OCI-LY1 (cell line): ENCODE measurements around the gene CDH13.

Experiments
- H2AFZ ChIP-seq: fragments of 200-600 bp; sonication (generic), shearing (Covaris generic); 2 replicates; pipeline ENCODE4 v1.6.0; 2014; ENCODE audit warnings: antibody characterized with exemption, mild to moderate bottlenecking, low read length
- H3F3A ChIP-seq: fragments of 200-600 bp; sonication (generic), shearing (Covaris generic); 2 replicates; pipeline ENCODE4 v1.6.0; 2014; ENCODE audit warnings: mild to moderate bottlenecking, antibody characterized with exemption, low read length, moderate library complexity; ENCODE audit not compliant: insufficient read depth
- H3K27ac ChIP-seq: fragments of 200-600 bp; sonication (generic); 2 replicates; pipeline ENCODE4 v1.5.1; 2014; ENCODE audit warnings: low read length, mixed run types, mild to moderate bottlenecking, low read depth; ENCODE audit not compliant: poor library complexity, severe bottlenecking
- H3K27me3 ChIP-seq: fragments of 200-600 bp; sonication (generic); 2 replicates; pipeline ENCODE4 v1.6.0; 2014; ENCODE audit warnings: antibody characterized with exemption, mild to moderate bottlenecking, low read length, moderate library complexity; ENCODE audit not compliant: insufficient read depth
- H3K36me3 ChIP-seq: fragments of 200-600 bp; sonication (generic); 2 replicates; pipeline ENCODE4 v1.6.1; 2014; ENCODE audit warnings: mild to moderate bottlenecking, antibody characterized with exemption, low read length, moderate library complexity, mixed read lengths; ENCODE audit not compliant: insufficient read depth
- H3K4me1 ChIP-seq: fragments of 200-600 bp; sonication (generic); 2 replicates; pipeline ENCODE4 v1.5.1; 2014; ENCODE audit warnings: mild to moderate bottlenecking, low read length, moderate library complexity; ENCODE audit not compliant: insufficient read depth, severe bottlenecking
- H3K4me2 ChIP-seq: fragments of 200-600 bp; sonication (generic), shearing (Covaris generic); 2 replicates; pipeline ENCODE4 v1.6.1; 2014; ENCODE audit warnings: low read length
- H3K4me3 ChIP-seq: fragments of 200-600 bp; sonication (generic); 2 replicates; pipeline ENCODE4 v1.5.1; 2014; ENCODE audit warnings: low read length, low read depth, mild to moderate bottlenecking, mixed read lengths; ENCODE audit not compliant: poor library complexity, severe bottlenecking
- H3K79me2 ChIP-seq: fragments of 200-600 bp; shearing (Covaris generic); 2 replicates; pipeline ENCODE4 v1.6.1; 2016; ENCODE audit warnings: mixed run types, low read length, mixed read lengths; ENCODE audit not compliant: insufficient read depth
- H3K9ac ChIP-seq: fragments of 200-600 bp; sonication (generic), shearing (Covaris generic); 2 replicates; pipeline ENCODE4 v1.6.1; 2014; ENCODE audit warnings: mild to moderate bottlenecking, low read length, mixed read lengths
- H3K9me2 ChIP-seq: fragments of 200-600 bp; sonication (generic), shearing (Covaris generic); 2 replicates; pipeline ENCODE4 v1.6.1; 2014; ENCODE audit warnings: low read depth, mild to moderate bottlenecking, low read length, mixed read lengths
- H3K9me3 ChIP-seq: fragments of 200-600 bp; shearing (Covaris generic); 2 replicates; pipeline ENCODE4 v1.6.1; 2014; ENCODE audit warnings: low read length, mixed read lengths
- H4K20me1 ChIP-seq: fragments of 200-600 bp; sonication (generic), shearing (Covaris generic); 2 replicates; pipeline ENCODE4 v1.6.0; 2016; ENCODE audit warnings: mild to moderate bottlenecking, low read length; ENCODE audit not compliant: insufficient read depth
- EZH2 ChIP-seq: fragments of 200-600 bp; sonication (generic), shearing (Covaris generic); IDR thresholded peaks from 2 replicates; pipeline ENCODE4 v1.8.0; 2017; ENCODE audit warnings: borderline replicate concordance, mixed run types, mild to moderate bottlenecking, antibody characterized with exemption, low read length, moderate library complexity, mixed read lengths
- TF ChIP-seq, protein P1 (sequence below): fragments of 200-600 bp; sonication (generic), shearing (Covaris generic); IDR thresholded peaks from 2 replicates; pipeline ENCODE4 v1.5.1; 2017; ENCODE audit warnings: mild to moderate bottlenecking, antibody characterized with exemption, low read length, moderate library complexity, mixed read lengths

The CDH13 gene

GRCh38 chr16:82667437-82667836 lies 40.7 kb downstream of the CDH13 start:
- Histone ChIP-seq H3K79me2 (no peaks in the 10 kb centered on the region), H3K4me1 (no peaks in the 10 kb centered on the region), H3K27ac (no peak overlapping the region), H3K27me3 (peaks cover 5% of the 10 kb centered on the region; the same call in 1 of the 2 replicates), H3K9me2 (no peaks in the 10 kb centered on the region), H4K20me1 (no peaks in the 10 kb centered on the region), H2AFZ (no peak overlapping the region), H3K36me3 (no peaks in the 10 kb centered on the region), H3K4me2 (no peak overlapping the region), H3K9ac (no peak overlapping the region), H3K9me3 (no peaks in the 10 kb centered on the region), H3K4me3 (no peak overlapping the region), H3F3A (no peaks in the 10 kb centered on the region)
- TF ChIP-seq, protein P1, sequence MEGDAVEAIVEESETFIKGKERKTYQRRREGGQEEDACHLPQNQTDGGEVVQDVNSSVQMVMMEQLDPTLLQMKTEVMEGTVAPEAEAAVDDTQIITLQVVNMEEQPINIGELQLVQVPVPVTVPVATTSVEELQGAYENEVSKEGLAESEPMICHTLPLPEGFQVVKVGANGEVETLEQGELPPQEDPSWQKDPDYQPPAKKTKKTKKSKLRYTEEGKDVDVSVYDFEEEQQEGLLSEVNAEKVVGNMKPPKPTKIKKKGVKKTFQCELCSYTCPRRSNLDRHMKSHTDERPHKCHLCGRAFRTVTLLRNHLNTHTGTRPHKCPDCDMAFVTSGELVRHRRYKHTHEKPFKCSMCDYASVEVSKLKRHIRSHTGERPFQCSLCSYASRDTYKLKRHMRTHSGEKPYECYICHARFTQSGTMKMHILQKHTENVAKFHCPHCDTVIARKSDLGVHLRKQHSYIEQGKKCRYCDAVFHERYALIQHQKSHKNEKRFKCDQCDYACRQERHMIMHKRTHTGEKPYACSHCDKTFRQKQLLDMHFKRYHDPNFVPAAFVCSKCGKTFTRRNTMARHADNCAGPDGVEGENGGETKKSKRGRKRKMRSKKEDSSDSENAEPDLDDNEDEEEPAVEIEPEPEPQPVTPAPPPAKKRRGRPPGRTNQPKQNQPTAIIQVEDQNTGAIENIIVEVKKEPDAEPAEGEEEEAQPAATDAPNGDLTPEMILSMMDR = no peak
- TF ChIP-seq EZH2 = no peak

DNA sequence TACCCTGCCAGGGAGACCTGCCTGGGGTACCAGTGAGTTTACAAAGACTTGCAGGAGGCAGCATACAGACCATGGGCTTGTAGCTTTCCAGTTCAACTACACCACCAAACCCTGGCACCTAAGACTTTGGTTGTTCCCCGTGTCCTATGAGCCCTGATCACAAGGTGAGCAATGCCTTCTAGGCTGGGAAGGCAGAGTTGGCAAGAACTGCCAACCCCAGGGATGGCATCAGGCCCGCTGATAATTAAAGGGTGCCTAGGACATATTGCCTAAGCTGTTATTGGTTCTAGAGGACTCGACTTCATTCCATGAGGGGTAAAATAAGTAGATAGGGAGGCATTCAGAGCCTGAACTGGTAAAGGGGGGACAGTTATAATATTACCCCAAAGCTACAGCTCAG lies 41.3 kb downstream of the CDH13 start:
- H3K27ac ChIP-seq = no peak overlapping the region
- H2AFZ ChIP-seq = no peak overlapping the region
- H3K27me3 ChIP-seq = peaks cover 5% of the 10 kb centered on the region; the same call in 1 of the 2 replicates
- H3K9me2 ChIP-seq = no peaks in the 10 kb centered on the region
- no peak for TF ChIP-seq EZH2
- TF ChIP-seq, protein P1 = no peak
- H3K9ac ChIP-seq = no peak overlapping the region
- H3F3A ChIP-seq = no peaks in the 10 kb centered on the region
- no peaks in the 10 kb centered on the region for H3K4me1 ChIP-seq
- no peaks in the 10 kb centered on the region for H3K9me3 ChIP-seq
- no peaks in the 10 kb centered on the region for H4K20me1 ChIP-seq
- no peak overlapping the region for H3K4me2 ChIP-seq
- H3K4me3 ChIP-seq = no peak overlapping the region
- no peaks in the 10 kb centered on the region for H3K79me2 ChIP-seq
- no peaks in the 10 kb centered on the region for H3K36me3 ChIP-seq

DNA sequence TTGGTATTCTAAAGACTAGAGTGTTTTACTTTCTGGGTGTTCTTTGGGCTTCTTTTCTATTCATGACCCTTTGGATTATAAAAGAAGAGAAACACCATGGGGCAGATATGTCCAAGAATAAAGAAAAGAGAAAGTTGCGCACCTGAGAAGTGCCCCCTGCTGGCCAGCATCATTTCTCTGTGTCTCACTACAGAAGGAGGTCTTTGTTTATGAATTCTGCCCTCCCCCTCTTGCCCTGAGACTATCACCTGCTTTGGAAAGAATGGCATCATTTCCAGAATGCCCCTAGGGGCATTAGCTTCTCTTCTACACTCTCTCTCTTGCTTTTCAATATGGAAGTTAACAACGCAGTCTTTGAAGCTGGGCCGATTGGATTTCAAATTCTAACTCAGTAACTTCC lies 45.0 kb downstream of the CDH13 start:
- Histone ChIP-seq H3K9me2 (no peaks in the 10 kb centered on the region), H3K9me3 (no peaks in the 10 kb centered on the region), H3F3A (no peaks in the 10 kb centered on the region), H3K36me3 (no peaks in the 10 kb centered on the region), H3K4me1 (no peaks in the 10 kb centered on the region), H3K79me2 (no peaks in the 10 kb centered on the region), H3K27me3 (peaks cover 5% of the 10 kb centered on the region; the same call in 1 of the 2 replicates), H3K9ac (no peak overlapping the region), H3K4me3 (no peak overlapping the region), H4K20me1 (no peaks in the 10 kb centered on the region), H2AFZ (no peak overlapping the region), H3K4me2 (no peak overlapping the region), H3K27ac (no peak overlapping the region)
- TF ChIP-seq, protein P1 = peak; percentile 74
- TF ChIP-seq EZH2 = no peak
